HG03378 (cell line): ENCODE measurements around the gene PARP2.
"Not testable (repeated sequence)": the region's sequence is repeated elsewhere in the genome, so short reads cannot be mapped to it uniquely, and the experiment has no call there.

ENCODE experiments used
- ATAC-seq: cut with Tn5 transposase; IDR thresholded peaks from one replicate; pipeline ENCODE4 v1.9.1; 2021; ENCODE audit warnings: mild to moderate bottlenecking, moderate library complexity; ENCODE audit not compliant: unreplicated experiment

Gene PARP2

DNA sequence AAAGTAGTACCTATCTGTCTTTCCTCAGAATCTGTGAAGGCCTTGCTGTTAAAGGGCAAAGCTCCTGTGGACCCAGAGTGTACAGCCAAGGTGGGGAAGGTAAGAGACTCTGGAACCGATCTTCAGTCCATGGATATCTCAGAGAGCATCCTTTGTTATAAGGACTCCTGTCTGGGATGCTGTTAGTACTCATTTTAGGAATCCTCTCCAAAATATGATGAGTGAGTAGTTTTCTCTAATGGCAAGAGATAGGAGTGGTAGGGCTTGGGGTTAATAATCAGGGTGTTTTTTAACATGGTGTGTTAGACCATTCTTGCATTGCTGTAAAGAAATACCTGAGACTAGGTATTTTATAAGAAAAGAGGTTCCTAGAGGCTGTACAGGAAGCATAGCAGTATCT is 1.9 kb downstream of the PARP2 start:
- no peak for ATAC-seq

DNA sequence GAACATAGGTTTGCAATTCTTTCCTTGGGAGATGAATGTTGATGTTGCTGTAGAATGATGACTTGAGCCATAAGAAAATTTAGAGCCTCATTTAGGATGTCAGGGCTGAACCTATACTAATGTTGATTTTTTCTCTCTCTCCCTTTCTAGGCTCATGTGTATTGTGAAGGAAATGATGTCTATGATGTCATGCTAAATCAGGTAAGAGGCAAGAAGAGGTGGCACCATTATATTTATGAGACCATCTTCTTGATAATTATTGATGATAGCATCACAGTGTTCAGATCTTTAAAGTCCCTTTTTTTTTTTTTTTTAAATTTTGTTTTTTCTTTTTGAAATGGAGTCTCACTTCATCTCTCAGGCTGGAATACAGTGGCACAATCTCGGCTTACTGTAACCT is 3.3 kb downstream of the PARP2 start:
- ATAC-seq, result no peak

DNA sequence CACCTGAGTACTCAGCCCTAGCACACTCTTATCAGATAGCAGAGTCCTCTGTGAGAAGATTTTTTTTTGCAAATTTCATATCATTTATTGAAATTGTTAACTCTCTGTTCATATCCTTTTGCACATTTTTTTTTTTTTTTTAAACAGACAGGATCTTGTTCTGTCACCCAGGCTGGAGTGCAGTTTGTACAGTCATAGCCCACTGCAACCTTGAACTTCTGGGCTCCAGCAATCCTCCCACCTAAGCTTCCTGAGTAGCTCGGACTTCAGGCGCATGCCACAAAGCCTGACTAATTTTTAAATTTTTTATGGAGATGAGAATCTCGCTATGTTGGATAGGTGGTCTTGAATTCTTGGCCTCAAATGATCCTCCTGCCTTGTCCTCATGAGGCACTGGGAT is 4.3 kb downstream of the PARP2 start:
- no peak for ATAC-seq

DNA sequence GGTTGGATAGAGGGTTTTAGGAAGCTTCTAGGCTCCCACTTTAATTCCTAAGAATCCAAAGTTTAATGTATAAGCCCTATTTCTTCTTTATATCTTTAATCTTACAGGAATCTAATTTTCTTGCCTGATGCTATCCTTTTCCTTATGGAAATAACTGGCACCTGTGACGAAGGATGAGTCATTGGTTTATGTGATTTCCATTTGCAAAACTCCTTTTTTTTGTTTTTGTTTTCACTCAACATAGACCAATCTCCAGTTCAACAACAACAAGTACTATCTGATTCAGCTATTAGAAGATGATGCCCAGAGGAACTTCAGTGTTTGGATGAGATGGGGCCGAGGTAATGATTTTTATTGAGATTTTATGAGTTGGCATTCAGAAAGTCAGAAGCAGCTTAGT is 6.8 kb downstream of the PARP2 start:
- no peak for ATAC-seq

DNA sequence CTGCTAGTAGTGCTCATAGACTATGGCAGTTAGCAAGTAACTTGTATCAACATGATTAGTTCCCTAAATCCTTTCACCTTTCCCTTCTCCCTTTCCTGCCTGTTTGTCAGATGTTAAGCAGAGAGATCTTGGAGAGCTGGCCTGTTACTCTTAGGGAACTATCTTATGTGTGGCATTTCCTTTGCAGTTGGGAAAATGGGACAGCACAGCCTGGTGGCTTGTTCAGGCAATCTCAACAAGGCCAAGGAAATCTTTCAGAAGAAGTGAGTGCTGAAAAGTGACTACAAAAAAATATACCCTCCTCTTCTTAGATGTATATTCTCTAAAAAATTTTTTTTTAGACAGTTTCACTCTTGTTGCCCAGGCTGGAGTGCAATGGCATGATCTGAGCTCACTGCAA is 7.4 kb downstream of the PARP2 start:
- ATAC-seq, result no peak

DNA sequence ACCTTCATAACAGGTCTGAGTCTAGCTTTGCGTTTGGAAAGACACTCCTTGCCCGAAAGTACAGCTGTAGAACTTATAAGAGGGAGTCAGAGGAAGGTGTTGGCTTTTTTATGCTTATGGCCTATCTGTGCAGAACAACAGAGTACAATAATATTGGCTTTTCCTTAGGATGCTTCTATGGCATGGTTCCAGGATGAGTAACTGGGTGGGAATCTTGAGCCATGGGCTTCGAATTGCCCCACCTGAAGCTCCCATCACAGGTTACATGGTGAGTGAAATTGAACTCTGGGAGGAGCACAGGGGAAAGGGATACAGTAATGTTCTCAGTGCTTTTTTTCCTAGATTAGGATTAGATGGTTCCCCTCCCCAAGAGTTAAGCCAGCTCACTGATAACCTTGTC is 13.0 kb downstream of the PARP2 start:
- ATAC-seq, result no peak

DNA sequence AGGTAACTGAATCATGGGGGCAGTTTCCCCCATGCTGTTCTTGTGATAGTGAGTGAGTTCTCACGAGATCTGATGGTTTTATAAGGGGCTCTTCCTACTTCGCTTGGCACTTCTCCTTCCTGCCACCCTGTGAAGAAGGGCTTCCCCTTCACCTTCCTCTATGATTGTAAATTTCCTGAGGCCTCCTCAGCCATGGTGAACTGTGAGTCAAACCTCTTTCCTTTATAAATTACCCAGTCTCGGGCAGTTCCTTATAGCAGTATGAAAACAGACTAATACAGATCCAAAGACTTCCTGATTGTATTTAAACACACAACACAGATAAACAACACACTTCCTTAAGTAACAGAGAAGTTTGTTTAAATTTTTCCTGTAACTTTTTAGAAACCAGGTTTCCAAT is 15.0 kb downstream of the PARP2 start:
- ATAC-seq, result not testable (repeated sequence)

DNA sequence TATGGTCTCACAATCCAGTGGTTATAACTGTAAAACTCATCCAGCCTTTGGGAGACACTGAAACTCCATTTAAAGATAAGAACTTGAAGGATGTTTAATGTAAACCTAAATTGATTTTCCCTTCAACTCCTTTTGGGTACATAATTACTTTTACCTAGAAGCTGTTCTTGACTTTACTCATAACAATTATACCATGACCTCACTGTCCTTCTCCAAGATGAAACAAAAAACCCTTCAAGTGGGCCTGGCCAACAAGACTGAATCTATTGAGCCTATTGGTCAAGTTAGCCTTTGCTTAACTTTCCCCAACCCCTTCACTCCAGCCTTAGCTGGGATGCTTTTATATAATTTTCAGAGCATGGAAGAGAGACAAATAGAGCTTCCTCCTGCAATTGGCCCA is 22.5 kb downstream of the PARP2 start:
- ATAC-seq, result no peak

DNA sequence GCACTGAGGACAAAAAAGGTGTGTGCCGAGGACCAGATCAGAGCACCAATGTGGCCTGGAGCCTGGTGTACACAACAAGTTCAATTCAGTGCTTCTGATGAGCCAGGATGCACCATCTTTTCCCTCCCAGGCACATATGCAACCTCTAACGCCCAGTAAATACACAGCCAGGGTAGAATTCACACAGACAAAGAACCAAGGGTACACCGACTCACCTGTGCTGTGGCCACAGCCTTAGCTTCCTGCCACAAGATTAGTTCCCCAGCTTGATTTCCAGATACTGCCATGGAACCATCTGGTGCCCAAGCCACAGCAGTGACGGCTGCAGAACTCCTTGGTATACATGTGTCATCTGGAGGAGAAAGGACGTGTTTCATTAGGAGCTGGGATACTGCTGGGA is 29.4 kb downstream of the PARP2 start:
- no peak for ATAC-seq

DNA sequence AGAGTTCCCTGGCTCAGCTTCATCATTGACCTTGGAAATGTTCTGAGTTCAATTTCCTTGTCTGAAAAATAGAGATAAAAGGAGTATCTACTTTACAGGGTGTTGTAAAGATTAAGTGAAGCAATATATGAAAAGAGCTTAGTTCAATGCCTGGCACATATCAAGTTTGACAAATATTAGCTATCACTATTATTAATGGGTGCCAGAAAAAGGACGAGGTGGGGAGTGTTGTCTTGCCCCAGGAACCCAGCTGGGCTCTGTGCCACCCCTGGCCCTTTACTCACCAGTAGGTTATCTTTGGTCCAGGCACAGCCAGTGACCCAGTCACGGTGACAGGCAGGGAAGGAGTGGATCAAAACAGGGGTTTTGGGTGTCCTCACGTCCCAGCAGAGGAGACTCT is 32.0 kb downstream of the PARP2 start:
- ATAC-seq, result no peak

DNA sequence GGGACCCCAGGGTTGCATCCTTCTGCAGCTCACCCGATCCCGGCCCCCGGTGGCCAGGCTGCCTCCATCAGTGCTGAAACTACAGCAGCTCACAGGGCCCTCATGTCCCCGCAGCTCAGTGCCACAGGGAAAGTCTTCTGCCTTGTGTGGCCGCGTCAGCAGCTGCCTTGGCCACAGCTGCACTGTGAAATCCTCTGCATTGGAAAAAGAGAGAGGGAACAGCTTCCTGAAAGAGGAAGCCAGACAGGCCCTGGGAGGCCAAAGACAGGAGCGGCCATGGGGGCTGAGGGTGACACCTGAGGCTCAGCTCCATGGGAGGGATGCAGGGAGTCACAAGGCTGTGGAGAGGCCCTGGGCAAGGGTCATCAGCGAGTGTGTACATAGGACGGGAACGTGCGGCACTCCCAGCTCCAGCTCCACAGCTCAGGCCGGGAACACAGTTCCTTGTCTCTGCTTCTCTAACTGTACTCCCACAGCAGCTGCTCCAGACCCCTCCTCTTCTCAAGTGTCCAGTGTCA is 32.7 kb downstream of the PARP2 start:
- no peak for ATAC-seq

DNA sequence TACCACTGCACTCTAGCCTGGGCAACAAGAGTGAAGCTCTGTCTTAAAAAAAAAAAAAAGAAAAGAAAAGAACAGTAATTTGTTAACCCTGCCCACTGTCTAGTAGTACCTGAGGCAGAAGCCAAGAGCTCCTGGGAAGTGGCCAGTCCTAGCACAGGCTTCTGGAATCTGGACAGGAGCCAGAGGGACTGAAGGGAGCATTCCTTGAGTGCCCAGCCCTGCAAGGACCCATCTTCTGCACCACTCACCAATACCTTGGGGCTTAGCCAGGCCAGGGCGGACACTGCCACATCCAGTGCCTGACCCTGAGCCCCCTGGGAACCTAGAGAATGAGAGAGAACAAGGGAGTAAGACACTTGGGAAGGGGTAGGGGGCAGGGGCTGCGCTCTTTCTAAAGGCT is 33.7 kb downstream of the PARP2 start:
- ATAC-seq, result no peak

DNA sequence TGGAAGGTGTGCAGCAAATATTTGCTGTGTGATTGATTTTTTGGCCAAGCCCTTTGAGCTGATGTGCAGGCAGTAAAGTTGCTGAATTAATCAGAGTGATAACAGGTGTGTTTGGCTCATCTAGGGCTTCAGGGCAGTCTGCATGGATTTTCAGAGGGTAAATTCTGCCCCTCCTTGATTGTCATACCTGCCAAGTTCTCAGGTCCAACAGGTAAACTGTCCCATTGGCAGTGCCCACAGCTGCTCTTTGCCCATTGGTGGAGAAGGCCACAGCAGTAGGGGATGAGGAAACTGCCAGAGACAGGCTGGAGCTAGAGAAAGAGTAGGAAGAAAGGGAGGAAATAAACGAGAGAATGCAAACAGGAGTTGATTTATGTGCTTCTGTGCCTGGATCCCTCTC is 36.3 kb downstream of the PARP2 start:
- ATAC-seq, result no peak

DNA sequence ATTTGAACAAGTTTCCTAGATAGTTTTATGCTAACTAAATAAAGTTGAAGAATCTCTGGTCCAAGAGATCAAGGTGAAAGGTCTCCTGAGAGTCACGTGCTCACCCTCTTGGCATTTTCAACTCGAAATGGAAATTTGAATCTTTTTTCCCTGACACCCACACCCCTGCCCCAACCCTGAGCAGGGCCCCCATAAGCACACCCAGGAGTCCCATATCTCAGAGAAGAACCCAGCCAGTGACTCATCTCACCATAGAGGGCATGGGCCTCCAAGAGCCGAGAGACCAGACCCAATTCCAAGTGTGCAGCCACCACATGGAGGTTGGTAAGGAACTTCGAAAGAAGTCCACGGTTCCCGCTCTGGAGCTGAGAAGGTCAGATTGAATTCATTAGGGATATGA is 37.2 kb downstream of the PARP2 start:
- ATAC-seq, result no peak

DNA sequence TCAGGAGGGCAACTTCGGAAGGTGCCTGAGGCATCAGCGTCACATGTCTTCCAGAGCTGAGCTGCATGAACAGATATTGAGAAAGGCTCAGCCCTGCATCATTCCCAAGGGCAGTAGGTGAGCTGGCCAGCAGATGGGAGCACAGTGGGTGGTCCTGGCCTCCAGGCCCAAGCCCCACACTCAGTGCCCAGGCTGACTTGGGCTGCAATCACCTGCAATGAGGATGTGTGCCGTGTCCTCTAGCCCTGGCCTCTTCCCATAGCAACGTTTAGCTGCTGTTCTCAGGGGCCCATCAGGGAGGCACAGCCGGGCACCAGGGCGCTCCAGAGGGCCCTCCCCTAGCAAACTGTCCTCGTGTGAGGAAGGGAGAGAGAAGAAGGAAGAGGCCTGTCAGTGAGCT is 37.9 kb downstream of the PARP2 start:
- ATAC-seq, result no peak

DNA sequence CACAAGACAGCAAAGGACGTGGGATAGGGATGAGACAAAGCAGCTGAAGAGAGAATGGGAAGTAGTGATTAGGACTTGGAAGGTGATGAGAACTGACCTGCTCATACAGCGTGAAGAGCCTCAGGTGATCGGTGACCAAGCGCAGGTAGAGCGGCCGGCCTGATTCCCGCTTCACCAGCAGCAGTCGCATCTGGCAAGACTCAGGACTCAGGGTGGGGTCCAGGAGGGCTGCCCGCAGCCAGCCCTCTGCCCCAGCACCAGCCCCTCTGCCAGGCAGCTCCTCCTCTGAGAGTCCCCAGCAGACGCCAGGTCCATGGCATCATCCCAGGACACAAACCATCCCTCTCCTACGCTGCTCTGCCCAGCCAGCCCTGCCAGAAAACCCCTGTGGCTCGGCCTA is 39.1 kb downstream of the PARP2 start:
- no peak for ATAC-seq

DNA sequence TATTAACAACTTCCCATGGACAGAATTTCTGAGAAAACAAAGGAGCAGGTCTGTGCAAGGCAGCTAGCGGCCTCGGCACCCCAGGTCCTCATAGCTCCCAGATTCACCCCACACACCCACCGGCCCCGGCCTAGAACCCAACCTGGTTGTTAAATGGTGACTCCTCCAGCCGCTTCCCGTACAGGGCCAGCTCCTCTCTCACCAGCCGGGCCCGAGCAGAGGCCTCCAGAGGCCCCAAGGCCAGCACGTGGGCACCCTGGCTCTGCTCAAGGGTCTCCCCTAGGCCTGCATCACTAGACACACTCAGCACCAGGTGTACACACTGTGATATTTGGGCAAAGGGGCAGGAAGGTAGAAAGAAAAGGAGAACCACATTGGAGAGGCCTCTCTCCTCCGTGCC is 39.6 kb downstream of the PARP2 start:
- ATAC-seq, result no peak

DNA sequence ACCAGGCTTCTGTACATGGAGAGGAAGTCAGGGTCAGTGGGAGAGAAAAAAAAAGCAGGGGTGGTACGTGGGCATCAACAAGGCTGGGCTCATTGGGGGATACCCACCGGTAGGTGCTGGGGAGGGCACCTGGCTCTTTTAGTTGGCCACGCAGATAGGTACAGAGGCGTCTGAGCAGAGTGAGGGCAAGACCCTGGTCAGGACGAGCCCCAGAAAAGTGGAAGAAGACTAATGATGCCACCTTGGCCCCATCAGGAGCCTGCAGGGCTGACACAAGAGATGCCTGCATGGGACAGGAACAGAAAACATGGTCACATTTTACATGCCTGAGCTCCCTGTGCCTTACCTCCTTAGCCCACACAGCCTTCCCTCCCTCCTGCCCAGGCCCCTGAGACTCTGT is 40.2 kb downstream of the PARP2 start:
- no peak for ATAC-seq

DNA sequence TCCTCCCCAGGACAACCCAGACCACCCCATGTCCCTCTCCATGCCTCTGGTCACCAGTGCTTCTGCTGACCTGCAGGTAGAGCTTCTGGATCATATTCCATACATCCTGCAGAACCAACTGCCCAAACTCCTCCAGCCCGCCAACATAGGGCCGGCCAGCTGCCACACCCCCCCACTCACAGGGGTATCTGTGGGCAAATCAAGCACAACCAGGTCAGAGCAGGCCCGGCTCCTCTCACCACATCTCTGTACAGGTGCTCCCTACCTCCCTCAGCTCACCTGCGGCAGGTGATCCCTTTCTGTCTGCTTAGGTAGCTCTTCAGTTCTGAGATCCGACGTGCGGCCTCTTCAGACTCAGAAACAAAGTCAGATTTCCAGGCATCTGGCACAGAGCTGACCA is 40.9 kb downstream of the PARP2 start:
- no peak for ATAC-seq

DNA sequence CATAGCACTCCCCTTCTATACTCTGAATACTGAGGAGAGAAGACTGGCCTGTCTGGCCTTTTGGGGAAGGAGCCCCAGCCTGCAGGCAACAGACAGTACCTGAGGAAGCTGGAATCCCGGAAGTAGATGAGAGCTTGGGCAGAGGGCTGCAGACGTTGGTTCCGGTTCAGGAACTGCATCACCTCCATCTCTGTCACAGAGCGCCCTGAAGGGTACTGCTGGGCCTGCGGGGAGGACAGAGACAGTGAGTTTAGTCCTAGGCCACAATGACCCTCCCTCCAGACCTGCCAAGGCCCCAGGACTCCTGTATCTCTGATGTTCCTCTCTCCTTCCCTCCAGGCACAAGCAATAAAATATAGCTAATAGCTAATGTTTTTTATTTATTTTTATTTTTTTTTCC is 41.5 kb downstream of the PARP2 start:
- ATAC-seq, result no peak

DNA sequence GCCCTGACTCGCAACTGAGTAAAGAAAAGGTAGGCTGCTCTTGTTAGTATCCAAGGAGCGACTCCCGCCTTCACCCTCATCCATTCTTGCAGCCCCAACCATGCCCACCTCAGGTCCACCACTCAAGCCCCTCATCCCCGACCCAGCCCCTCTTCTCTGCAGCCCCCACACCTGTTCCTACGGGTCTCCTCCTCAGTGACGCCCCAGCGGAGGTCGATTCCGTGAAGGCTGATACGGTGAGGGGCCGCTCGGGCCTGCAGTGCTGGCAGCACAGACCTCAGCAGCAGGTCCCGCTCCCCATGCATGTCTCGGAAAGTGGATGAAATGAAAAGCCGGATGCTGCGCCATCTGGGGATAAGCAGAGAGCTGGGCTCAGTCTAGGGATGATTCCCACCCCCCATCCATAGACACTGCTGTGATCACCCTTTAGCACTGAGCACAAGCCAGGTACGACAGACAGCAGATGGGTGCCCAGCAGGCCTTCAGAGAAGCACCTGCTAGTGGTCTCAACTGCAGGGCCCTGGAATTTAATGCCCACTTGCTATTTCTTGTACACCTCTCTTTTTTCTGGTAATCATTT is 42.9 kb downstream of the PARP2 start:
- ATAC-seq, result no peak

DNA sequence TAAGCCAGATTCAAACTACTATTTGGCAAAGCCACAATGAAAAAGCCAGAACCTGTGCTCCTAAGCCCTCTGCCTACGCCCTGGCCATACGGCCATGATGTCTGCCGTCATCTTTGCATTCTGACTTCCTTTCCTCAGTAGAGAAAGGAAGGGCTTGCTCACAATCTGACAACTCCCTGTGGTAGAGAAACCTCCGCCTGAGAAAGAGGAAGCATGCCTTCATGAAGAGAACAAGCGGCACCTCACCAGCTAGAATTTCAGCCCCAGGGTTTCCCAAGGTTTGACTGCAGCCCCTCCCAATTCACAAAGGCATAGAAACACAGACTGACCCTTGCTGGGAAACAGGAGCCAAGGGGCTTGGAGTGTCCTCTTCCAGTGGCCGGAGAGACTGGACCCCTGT is 44.1 kb downstream of the PARP2 start:
- ATAC-seq, result no peak

DNA sequence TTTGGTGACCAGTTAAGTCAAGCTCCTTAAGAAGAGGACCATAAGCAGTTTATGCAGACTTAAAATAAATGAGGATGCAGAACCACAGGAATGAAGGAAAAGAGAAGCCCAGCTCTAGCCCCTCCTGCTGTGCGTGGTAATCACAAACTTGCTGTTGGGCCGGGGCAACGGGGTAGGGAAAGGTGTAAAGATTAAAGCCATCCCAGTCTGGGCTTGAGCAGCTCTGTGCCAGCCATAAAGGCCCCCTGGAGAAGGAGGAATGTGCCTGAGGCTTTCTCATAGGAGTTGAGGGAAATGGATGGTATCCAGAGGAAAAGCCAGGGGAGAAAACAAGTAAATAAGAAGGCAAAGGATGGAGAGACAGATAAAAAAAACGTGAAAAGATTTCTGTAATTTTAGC is 44.7 kb downstream of the PARP2 start:
- ATAC-seq, result no peak

DNA sequence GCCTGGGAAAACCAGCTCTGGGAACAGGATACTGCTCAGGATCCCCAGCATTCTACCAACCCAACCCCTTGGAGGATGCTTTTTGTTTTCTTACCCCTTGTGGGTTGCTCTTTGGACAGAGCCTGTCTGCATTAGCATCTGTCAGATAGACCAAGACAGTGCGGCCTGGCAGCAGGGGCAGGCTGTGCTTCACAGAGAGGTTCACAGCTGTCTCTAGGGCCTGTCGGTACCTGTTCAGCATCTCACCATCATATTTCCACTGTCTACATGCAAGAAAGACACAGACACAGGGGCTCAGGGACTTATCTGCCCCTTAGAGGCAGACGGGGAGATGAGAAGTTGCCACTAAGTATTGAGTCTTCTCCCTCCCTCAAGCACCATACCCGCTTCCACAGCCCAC is 48.1 kb downstream of the PARP2 start:
- ATAC-seq, result no peak
